Putamen (tissue), 1 donor: ENCODE measurements around the gene PBX1.
"Not testable (repeated sequence)": the region's sequence is repeated elsewhere in the genome, so short reads cannot be mapped to it uniquely, and the experiment has no call there.

ENCODE experiments used
- DNase-seq: peaks from one replicate; pipeline ENCODE4 v3.0.0-alpha.2; 2016; ENCODE audit warnings: low spot score

The PBX1 gene

DNA sequence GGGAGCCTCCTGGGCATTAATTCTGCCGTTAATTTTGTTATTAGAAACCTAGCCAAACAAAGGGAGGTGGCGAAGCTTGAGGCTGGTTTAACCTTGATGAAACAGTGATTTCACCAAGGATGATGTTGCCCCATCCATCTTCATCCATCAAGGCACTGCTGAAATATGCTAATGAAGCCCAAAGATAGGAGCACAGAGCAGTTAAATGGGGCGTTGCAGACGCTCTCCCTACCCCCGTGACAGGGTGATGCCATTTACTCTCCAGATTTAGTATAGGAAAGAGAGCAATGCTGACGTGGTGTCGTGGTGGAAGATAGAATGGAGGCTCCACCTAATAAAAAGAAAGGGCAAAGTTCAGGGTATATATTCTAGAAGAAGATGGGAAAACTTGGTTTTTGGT, 84.0 kb downstream of the PBX1 start:
- DNase-seq = no peak

DNA sequence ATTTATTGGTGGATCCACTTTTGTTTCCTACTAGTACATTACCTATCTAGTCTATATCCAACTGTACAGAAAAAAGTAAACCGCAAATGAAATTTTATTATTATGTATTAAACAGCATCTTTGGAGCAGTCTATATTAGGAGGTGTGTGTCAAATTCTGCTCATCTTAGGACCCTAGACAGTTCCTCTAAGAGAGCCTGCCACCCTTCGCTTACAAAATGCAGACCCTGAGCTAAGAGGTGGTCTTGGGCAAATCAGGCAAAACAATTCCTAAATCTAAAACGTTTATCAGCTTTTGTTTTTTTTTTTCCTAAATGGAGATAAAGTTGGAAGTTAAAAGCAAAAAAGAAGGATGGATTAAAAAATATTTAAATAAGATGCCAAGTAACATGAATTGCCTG, 85.3 kb downstream of the PBX1 start:
- DNase-seq = no peak

DNA sequence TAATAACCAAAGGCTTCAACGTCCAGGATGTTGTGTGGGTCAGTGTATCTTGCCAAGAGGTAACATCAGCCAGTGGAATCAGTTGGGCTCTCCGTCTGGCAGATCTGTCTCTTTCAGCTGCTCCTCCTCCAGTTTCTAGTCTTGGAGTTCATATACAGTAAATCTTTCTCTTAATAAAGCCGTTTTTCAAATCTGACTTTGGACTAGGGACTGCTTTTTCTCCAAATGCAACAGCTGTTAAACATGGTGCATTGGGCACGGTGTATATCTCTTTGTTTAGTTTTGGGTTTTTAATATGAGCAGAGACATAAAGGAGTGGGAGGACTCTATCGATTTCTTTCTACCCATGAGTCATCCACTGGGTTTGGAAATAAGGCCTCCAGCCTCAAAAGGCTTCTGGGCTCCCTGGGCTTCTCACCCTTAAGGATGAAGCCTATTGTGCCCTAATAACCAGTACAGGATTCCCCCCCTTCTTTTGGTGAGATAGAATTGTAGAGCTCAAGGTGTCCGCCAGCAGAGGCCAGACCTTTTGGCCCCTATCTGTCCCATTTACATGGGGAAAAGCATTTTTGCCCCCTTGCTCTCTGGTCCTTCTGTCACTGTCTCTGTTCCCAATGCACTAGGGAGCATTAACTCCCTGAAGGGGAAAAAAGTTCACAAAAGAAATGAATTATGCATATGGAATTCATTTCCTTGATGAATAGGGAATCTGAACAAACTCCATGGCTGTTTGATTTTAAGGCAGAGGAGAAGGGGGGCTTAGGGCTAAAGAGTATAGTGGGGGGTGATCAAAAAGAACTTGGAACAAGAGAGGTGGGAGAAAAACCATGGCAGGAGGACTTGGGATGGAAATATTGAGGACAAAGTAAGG, 86.0 kb downstream of the PBX1 start:
- no peak for DNase-seq

GRCh38 chr1:164645921-164646320, 86.9 kb downstream of the PBX1 start:
- DNase-seq = no peak

DNA sequence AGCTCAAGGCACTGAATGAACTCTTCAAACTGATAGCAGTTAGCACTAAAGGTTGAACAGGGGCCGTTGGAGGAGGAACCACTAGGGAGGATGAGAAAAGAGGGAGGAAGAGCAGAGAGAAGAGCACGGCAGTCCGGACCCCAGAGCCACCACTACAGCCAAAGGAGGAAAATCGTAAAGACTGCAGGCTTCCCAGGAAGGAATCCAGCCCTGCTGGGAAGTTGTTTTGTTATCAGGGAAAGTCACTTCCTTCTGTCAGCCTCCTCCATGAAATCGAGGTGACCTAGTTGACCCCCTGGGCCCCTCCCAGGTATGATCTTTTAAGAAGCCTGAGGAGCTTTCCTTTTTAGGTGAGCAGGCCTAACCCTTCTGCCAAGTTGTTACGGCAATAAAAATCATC, 88.2 kb downstream of the PBX1 start:
- DNase-seq = no peak

DNA sequence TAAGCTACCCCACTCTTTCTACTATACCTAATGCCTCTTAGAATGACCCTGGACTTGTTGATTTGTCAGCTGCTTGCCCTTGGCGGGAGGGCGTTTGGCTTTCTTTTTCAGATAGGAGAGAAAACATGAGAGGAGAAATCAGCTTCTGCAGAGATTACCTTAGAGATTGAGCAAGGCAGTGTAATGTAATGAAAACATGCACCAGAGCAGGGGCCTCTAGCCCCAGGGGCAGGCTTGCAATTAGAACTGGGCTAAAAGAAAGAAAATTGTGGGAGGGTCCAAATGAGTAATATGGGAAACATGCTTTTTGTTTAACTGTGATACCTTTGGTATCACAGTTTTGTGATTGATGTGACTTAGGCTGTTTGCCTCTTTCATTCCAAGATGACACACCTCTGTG, 89.7 kb downstream of the PBX1 start:
- DNase-seq = no peak

DNA sequence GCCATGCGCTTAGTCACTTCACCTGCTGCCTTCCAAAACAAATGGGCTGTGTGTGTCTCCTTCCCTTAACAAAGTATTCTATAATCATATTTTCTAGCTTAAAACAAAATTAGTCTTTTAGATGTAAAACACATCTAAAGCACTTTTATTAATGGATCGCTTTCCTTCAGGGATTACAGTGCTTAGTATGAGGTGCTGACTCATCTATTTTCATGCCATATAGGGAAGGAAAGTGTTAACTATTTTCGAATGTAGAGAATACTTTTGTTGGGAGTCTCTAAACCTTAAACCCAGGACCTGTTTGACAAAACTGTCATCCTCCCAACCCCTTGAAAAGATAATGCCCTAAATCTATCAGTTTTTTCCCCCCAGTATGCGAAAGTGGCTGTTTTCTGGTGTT, 90.2 kb downstream of the PBX1 start:
- no peak for DNase-seq

- no peak for DNase-seq
Measured at GRCh38 chr1:164650531-164650930, 91.5 kb downstream of the PBX1 start.

DNA sequence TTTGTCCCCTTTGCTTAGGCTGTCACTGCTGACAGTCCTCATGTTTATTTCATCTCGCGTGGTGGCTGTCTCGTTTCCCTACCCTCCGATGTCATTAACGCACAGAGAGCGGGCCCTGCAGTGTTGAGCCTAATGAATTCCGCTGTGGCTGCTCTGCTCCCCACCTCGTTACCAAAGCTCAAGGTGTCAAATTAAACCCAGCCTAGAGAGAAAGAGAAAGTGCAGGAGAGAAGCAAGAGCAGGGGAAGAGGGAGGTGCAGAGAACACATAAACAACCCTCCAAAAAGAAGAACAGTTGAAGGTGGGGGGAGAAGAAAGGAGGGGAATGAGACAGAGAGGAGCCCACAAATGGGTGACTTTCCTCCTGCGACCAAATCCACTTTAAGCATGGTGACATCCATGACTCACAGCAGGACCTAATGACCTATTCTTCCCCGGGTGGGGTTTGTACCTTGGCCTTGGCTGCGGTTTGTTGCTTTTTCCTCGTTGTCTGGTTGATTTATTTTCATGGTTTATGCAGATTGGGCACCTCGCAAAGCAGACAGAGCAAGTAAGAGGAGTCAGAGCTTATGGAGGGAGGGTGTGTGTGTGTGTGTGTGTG, 92.5 kb downstream of the PBX1 start:
- no peak for DNase-seq

DNA sequence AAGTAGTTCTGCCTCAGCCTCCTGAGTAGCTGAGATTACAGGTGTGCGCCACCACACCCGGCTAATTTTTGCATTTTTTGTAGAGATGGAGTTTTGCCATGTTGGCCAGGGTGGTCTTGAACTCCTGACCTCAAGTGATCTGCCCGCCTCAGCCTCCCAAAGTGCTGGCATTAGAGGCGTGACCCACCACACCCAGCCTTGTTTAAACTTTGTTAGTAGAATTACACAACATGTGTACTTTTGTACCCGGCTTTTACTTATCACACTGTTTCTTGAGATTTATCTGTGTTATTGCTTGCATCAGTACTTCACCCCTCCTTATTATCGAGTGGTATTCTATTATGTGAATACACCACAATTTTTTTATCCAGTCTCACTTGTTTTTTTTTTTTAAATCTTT, 94.0 kb downstream of the PBX1 start:
- DNase-seq = not testable (repeated sequence)

- DNase-seq = no peak
Measured at GRCh38 chr1:164653705-164654104, 94.7 kb downstream of the PBX1 start.

- no peak for DNase-seq
Measured at GRCh38 chr1:164654200-164654599, 95.2 kb downstream of the PBX1 start.

- DNase-seq = no peak
Measured at GRCh38 chr1:164658864-164659263, 99.9 kb downstream of the PBX1 start.

DNA sequence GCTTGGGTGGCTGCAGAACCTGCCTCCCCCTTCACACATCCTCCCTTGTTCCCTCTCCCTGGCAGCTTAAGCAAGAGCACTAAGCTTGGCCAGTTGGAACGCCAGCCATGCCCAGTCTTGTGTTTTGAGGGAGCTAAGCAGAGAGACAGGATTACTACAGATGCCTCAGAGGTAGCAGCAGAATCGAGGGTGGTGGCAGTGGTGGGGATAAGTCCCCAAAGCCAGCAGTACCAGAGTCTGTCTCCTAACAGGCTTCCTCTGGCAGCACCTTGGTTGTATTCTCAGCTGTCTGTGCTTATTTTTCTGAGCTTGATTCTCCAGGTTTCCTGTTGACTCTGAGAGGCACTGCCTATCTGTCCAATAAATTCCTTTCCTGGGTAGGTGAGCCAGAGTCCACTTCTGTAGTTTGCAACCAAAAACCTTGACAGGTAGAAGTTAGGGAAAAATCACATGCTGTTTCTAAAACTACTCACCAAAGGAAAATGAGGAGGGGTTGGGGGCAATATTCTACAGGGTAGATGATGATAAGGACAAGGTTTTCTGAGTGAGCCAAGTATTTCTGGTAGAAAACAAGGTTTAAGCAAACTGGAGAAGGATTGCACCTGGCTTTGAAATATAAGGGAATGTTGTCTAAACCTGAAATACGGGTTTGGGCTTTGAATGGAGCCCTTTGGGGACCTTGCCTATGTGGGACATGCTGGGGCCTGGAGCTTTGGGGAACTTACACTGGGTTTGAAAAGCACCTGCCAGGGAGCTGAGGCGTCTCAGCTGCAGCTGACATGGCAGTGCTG, 100.8 kb downstream of the PBX1 start:
- DNase-seq = no peak

DNA sequence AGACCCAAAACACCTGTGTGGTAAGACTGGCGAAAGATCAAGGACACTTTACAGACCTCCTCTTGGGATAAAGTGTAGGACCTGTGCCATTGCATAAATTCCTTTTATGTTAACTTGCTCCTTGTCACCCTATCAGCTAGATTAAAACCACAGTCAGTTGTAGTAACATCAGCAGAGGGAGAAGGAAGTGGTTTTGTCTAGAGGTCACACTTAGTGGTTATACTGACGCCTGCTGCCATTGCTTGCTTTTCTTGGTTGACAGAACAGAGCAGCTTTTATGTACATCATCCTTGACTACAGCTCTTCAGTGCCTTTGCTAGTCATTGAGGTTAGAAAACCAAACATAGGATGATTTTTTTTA, 101.4 kb downstream of the PBX1 start:
- no peak for DNase-seq

DNA sequence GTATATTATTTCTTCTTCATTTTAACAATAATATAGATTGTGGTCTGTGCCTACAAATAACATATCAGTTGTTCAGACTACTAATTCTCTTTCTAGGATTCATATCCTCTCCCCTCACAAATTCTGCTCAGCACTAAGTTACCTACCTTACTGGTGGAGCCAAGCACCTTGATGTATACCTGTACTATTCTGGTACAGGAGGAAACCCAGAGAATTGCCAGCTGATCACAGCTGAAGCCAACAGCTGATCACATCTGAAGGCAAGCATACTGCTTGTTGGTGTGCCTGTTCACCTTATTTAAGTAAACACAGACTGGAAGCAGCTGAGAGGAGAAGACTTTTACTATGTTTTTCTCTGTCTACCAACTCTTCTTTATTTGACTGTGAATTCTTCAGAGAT, 101.8 kb downstream of the PBX1 start:
- no peak for DNase-seq

DNA sequence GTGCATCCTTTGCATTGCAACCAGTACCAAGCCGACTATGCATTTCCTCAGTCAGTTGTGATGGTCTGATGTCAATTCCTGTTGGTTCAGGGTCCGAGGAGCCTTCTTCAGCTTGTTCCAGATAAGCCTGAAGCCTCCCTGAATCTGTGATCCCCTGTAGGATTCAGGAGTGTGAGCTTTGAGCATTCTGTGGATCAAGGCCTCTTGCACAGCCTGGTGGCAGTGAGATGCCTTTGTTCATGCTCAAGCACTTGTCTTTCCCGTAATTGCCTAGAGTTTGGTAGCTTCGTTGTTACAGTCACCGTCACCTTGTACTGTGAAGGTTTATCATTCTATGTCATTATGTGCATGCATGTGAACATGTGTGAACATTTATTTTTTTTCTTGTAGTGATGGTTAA, 103.5 kb downstream of the PBX1 start:
- DNase-seq = no peak

GRCh38 chr1:164662955-164663354, 104.0 kb downstream of the PBX1 start:
- no peak for DNase-seq

- DNase-seq = no peak
Measured at GRCh38 chr1:164664127-164664526, 105.1 kb downstream of the PBX1 start.

DNA sequence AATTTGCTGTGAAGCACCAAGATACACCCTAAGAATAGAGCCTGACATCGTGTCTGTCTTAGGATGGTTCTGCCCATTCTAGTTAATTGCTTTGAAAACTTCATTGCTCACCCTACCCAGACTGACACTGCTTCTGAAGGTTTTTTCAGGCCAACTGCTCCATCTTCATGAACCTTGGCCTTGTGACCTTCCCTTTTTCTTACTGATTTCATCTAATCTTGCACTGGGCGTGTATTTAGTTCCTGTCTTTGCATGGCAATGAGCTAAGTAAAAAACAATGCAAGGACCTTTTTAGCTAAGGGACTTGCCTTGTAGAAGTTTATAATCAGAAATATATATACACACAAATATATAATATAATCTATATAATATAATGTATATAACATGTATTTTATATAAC, 108.0 kb downstream of the PBX1 start:
- DNase-seq = no peak

DNA sequence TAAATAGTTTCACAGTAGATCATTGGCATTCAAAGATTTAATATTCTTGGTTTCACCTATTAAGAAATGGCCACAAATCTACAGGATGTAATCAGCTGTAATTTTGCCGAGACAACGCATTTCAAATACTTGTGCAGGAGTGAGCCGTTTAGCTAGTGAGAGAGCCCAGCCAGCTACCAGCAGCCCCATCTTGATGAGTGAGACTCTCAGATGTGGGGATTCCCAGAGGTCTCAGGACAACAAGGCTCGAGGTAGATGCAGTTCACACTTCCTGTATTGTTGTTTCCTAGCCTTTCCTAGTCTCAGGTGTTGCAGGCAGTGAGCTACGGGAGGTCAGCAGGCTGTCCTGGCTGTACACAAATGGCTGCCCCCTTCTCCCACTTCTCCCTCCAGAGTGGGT, 108.6 kb downstream of the PBX1 start:
- DNase-seq = no peak

DNA sequence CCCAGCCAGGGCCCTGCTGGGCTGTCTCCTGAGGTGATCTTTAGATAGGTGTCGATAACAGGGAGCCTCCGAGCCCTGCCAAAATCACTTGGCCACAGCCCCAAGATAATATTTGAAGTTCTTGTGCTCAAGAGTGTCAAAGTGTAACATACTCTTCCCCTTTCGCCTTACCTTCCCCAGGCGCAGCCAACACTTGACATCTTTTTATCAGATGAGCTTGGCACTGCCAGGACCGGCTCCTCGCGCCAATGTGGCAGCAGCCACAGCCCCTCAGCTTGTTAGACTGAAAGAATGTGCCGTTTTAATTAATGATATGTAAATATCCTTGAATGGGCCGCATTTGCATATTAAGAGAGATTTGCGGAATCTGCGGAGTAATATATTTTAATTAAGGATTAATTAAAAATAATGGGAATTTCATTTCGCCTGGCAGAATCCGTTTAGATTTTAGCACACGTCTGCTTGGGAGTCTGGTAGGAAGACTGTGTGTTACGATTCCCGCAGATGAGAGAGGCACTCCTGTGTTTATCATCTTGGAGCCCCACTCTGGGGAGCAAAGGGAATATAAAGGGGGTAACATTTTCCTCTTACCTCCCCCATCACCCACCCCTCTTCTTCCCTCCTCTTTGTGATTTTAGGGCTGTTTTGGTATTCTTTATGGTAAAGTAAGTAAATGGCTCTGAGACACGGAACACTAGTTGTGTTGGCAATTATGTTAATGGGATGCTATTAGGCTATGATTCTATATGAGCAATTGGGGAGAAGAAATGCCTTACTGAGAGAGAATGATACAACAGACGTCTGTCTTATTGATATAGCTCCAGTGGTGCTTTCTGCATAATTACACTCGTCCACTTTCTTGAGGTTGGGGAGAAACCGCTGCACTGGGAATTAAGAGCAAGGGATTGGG, 109.8 kb downstream of the PBX1 start:
- DNase-seq = no peak
